GM15510 (cell line): Measurements from ENCODE around the gene RBM12.

Experiments
- POLR2A ChIP-seq: IDR thresholded peaks from 3 replicates; pipeline ENCODE4 v1.6.1; 2011; ENCODE audit warnings: borderline replicate concordance; ENCODE audit not compliant: insufficient read length; ENCODE audit errors: extremely low read depth

Gene RBM12

GRCh38 chr20:35699127-35699956 is 34.6 kb upstream of the RBM12 start, which contains the start of the genes NFS1 and ROMO1:
Gene NFS1, minus strand, starts transcription at chr20:35699352. Its CDS starts 64 bp downstream, at chr20:35699288.
Gene ROMO1, plus strand, starts transcription at chr20:35699405. Its CDS starts 228 bp downstream, at chr20:35699633.
- peak; percentile 79 for TF ChIP-seq POLR2A

GRCh38 chr20:35698298-35699126 is 33.8 kb upstream of the RBM12 start:
- no peak for TF ChIP-seq POLR2A

DNA sequence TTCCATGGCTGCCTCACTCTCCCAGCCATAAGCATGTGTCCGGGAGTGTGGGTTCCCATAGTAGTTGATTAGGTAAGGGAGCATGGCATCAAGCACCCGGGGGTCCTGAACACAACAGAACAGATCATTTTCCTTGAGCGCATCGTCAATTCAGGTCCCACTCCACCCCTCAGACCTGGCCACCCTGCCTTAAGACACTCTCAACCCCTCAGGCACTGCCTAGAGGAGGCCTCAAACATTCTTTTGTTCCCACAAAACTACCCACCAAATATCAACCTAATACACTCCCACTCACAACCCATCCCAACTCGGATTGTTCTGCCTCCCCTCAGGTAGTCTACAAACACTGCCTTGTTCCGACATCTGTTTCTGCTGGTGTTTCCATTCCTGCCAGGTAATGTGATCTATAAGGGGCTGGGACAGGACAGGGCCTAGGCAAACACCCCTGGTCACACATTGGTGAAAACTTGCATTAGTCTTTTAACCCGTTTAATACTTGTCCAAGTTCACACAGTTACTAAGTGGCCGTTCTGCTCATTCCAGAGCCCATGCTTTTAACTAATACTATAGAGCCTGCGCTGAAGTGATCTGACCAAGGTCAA is 33.1 kb upstream of the RBM12 start:
- no peak for TF ChIP-seq POLR2A

DNA sequence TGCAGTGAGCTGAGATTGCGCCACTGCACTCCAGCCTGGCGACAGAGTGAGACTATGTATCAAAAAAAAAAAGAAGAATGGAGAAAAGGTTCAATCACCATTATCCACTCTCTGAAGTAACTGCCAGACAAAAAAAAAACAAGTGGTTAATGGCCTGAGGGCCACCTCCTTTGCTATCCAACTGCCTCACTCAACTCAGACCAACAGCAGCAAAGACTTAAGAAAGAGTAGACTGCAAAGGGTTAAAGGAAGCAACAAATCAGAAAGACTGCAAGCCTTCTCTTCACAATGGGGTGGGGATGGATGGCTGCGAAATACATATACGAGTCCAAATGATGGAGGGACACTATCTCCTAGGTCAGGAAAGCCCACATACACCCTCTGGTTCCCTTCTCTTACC is 31.3 kb upstream of the RBM12 start:
- TF ChIP-seq POLR2A = no peak

DNA sequence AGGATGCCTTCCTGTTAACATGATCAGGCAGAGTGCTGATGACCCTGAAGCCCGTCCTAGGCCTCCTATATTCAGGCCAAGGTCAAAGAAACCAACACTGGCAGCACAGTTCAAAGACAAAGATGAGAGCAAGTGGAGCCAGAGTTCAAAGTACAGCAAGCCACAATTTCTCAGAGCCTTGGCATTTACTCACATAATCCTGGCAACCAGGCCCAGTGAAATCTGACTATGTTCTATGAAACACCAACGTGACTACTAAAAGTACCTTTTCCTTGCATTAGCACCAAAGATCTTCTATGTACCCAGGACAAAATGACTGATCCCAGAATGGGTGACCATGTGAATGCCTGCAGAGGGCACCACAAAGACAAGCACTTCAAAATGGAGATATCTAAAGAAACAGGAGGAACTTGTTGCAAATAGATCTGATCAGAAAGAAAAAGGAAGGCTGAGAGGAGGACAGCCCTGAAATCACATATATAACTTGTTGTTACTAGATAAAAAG is 30.6 kb upstream of the RBM12 start:
- TF ChIP-seq POLR2A = no peak

GRCh38 chr20:35690265-35690664 is 25.6 kb upstream of the RBM12 start:
- TF ChIP-seq POLR2A = no peak

- no peak for TF ChIP-seq POLR2A
These were observed 17.3 kb upstream of the RBM12 start for GRCh38 chr20:35681960-35682359.

DNA sequence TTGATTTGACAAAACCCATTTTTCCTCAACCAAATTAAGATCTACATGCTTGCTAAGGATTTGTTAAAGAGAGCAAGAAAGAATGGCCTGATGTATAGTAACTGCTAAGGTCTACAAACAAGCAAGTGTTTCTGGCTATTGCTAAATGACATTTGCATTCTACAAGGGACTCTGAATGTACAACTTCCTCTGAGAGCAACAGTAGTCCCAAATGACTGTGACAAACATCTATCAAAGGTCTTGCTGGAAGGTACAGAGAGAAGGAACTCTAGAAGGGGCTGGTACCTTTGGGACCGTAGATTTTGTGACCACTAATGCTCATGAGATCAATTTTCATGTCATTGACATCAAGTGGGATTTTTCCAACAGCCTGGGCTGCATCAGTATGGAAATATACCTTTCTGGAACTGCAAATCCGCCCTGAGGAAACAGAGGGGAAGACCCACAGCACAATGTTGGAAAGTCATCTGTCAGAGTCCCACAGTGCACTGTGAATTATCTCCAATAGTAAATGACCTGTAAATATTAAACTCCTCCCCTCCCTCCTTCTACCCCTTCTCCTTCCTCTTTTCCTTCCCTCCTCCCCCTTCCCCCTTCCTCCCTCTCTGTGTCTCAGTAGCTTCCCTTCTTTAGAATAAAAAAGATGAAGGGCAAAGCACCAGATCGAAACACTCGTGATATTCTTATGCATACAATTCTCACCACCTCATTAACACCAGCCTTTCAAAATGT is 15.9 kb upstream of the RBM12 start:
- TF ChIP-seq POLR2A = no peak

- TF ChIP-seq POLR2A = no peak
These were observed 10.2 kb upstream of the RBM12 start for GRCh38 chr20:35674921-35675320.

GRCh38 chr20:35673884-35674283 is 9.2 kb upstream of the RBM12 start:
- TF ChIP-seq POLR2A = no peak

GRCh38 chr20:35669681-35670080 is 5.0 kb upstream of the RBM12 start:
- TF ChIP-seq POLR2A = no peak

DNA sequence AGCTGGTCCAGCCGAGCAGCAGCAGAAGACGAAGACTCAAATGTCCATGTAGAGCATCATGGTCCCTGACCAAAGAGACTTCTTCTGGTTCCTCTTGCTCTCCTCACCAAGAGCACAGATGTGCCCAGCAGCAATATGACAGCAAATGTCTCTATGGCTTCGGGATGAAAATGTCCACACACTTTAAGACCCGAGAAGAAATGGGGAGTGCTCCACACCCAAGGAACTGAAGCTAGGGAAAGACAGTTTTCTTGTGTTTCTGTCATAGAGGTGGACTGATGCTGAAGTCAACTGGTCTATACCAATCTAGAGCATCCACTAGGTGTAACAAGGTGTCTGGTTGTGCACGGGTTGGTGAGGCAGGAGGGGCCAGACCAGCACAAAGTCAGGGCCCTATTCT is 4.5 kb upstream of the RBM12 start:
- TF ChIP-seq POLR2A = no peak

- TF ChIP-seq POLR2A = no peak
These were observed 1.2 kb upstream of the RBM12 start for GRCh38 chr20:35665949-35666288.

DNA sequence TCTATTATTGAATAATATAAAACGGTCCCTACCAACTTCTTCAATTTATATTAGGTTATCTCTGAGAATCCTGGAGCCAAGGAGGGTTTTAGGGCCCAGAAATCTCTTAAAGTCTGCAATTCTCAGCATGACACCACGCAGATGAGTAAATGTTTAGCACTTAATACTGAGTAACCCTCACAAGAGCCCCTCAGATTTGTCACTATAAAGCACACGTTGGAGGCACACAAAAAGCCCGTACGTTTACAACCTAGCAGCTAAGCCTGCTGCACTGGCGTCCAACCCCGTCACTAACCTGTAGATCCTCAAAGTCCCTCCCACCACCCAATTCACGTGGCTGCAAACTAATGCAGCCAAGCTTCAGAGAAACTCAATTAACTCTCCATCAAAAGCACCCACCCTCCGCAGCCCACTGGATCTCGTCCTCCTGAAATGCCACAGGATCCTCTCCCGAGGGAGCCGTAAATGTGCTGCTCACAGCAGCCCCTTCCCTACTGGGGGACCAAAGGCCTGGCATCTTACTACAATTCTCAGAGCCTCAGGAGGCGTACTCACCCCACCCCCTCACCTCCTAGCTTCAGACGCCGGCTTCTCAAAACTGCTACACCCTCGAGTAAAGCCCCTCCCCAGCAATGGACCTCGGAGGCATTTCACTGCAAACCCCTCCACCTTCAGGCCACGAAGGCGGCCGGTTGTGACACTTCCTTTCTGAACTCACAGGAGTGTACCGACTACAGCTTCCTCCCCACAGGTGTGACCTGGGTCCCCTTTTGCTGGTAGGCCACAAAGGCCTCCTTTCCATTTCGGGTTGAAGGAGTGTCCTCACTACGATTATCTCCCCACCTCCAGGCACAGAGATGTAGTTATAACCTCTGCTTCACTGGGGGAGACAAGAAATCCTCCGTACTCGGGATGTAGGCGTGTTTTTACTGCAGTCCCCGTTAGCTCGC is 909 bp downstream of the RBM12 start:
- peak; percentile 29 for TF ChIP-seq POLR2A

GRCh38 chr20:35662551-35662950 is 2.1 kb downstream of the RBM12 start:
- TF ChIP-seq POLR2A = no peak
